Mesothelial cell of epicardium (in vitro differentiated cells): ENCODE results near the gene RAB3B. TPM values are rescaled to one million over a fixed set of nuclear protein-coding genes. Genes with fewer than 3 reads are reported as not detected.

Experiments
- DNase-seq, 2 experiments: peaks; one replicate each; pipeline ENCODE4 v3.0.0; 2021; ENCODE audit warnings: low spot score in 2 of 2; ENCODE audit not compliant: unreplicated experiment in 2 of 2
- H3K27ac Mint-ChIP-seq: 2 replicates; pipeline ENCODE4 v1.8.0; 2021; ENCODE audit warnings: mixed read lengths
- H3K27me3 Mint-ChIP-seq: 2 replicates; pipeline ENCODE4 v1.8.0; 2021; ENCODE audit warnings: low read depth, mixed read lengths
- H3K36me3 Mint-ChIP-seq: 2 replicates; pipeline ENCODE4 v1.8.0; 2021; ENCODE audit warnings: mixed read lengths
- H3K4me1 Mint-ChIP-seq: 2 replicates; pipeline ENCODE4 v1.8.0; 2021; ENCODE audit warnings: mixed read lengths
- H3K4me3 Mint-ChIP-seq: 2 replicates; pipeline ENCODE4 v1.8.0; 2021; ENCODE audit warnings: mild to moderate bottlenecking, moderate library complexity, mixed read lengths
- H3K9me3 Mint-ChIP-seq: 2 replicates; pipeline ENCODE4 v1.8.0; 2021; ENCODE audit warnings: mixed read lengths
- total RNA-seq: library from RNA; stranded (reverse); gene quantifications from 3 replicates; pipeline ENCODE4 v1.2.1, GENCODE V29; 2021
- TF ChIP-seq, protein P1 (sequence below): fragments of 200-600 bp; sonication (generic); IDR thresholded peaks from one replicate; pipeline ENCODE4 v1.5.0; 2021; ENCODE audit warnings: antibody characterized with exemption; ENCODE audit not compliant: unreplicated experiment

Gene RAB3B
- total RNA-seq, 1 donor from 2014 or later = 3.8 TPM

DNA sequence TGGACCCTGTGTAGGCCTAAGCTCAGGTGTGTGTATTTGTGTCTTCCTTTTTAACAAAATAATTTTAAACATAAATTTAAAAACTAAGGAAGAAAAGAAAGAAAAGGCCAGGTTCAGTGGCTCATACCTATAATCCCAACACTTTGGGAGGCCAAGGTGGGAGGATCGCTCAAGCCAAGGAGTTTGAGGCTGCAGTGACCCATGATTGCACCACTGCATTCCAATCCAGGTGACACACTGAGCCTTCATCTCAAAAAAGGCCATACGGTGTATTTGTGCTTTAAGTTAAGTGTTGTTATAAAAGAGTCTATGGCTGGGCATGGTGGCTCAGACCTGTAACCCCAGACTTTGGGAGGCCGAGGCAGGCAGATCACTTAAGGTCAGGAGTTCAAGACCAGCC lies 8.3 kb downstream of the RAB3B start:
- peaks cover 7% of the 10 kb centered on the region for H3K4me1 Mint-ChIP-seq
- TF ChIP-seq, protein P1, sequence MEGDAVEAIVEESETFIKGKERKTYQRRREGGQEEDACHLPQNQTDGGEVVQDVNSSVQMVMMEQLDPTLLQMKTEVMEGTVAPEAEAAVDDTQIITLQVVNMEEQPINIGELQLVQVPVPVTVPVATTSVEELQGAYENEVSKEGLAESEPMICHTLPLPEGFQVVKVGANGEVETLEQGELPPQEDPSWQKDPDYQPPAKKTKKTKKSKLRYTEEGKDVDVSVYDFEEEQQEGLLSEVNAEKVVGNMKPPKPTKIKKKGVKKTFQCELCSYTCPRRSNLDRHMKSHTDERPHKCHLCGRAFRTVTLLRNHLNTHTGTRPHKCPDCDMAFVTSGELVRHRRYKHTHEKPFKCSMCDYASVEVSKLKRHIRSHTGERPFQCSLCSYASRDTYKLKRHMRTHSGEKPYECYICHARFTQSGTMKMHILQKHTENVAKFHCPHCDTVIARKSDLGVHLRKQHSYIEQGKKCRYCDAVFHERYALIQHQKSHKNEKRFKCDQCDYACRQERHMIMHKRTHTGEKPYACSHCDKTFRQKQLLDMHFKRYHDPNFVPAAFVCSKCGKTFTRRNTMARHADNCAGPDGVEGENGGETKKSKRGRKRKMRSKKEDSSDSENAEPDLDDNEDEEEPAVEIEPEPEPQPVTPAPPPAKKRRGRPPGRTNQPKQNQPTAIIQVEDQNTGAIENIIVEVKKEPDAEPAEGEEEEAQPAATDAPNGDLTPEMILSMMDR = no peak
- H3K36me3 Mint-ChIP-seq = no peaks in the 10 kb centered on the region
- H3K27me3 Mint-ChIP-seq = no peaks in the 10 kb centered on the region
- H3K9me3 Mint-ChIP-seq = no peaks in the 10 kb centered on the region
- no peak overlapping the region for H3K27ac Mint-ChIP-seq
- DNase-seq = no peak
- H3K4me3 Mint-ChIP-seq = no peak overlapping the region

DNA sequence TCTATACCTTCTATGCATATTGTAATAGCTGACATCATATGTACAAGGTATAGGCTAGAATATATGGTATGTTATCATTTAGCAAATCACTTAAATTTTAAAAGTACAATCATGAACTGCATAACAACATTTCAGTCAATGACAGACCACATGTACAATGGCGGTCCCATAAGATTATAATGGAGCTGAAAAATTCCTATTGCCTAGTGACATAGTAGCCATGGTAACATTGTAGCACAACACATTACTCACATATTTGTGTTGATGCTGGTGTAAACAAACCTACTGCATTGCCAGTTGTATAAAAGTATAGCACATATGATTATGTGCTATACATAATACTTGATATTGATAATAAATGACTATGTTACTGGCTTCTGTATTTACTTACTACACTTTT lies 8.9 kb downstream of the RAB3B start:
- Mint-ChIP-seq H3K27me3 (no peaks in the 10 kb centered on the region), H3K36me3 (no peaks in the 10 kb centered on the region), H3K9me3 (no peaks in the 10 kb centered on the region), H3K4me3 (no peak overlapping the region), H3K4me1 (peaks cover 7% of the 10 kb centered on the region), H3K27ac (no peak overlapping the region)
- TF ChIP-seq, protein P1 = no peak
- DNase-seq = no peak

DNA sequence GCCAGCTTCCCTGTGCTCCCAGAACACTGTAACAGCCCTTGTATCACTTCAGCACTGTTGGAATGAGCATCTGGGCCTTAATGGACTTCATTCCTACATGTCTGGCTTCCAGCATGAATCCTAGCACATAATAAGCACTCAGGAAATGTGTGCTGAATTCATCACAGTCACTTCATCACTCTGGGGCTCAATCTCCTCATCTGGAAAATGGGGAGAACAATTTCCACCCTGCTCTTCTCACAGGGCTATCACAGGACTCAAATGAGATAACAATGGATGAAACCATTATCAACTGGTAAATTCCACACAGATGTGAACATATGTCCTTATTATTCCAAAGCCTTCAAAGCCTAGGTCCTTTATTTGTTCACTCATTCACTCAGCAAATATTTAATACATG lies 12.4 kb downstream of the RAB3B start:
- DNase-seq = no peak
- Mint-ChIP-seq H3K36me3 (no peaks in the 10 kb centered on the region), H3K4me1 (peaks cover 7% of the 10 kb centered on the region), H3K27ac (no peak overlapping the region), H3K27me3 (no peaks in the 10 kb centered on the region), H3K9me3 (no peaks in the 10 kb centered on the region), H3K4me3 (no peak overlapping the region)
- TF ChIP-seq, protein P1 = no peak

DNA sequence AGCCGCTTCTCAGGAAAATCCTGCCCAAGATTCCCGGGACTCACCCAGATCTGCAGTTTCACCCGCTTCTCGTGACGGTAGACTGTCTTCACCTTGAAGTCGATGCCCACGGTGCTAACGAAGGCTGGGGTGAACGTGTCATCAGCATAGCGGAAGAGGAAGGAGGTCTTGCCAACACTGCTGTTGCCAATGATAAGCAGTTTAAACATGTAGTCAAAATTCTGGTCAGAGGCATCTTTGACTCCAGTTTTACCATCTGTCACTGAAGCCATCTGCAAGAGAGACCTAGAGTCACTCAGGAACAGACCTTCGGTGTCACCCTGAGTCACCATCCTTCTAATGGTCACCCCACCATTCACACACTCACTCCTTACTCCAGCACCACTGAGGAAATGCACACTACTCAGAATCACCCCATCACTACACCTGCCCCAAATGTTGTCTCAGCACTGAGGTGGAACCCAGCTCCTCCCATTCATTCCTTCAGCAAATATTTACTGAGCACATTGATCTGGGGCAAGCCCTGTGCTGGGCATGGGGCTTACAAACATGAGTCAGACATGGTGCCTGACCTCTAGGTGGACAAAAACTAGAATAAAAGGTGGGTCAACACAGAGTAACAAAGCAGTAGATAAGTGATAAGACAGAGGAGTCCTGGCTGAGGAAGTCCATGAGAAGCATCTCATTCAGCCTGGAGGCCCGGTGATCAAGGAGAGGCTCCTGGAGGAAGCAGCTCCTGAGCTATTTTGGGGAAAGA lies 13.5 kb downstream of the RAB3B start:
- H3K4me3 Mint-ChIP-seq = no peak overlapping the region
- TF ChIP-seq, protein P1 = no peak
- no peaks in the 10 kb centered on the region for H3K27me3 Mint-ChIP-seq
- peaks cover 7% of the 10 kb centered on the region for H3K4me1 Mint-ChIP-seq
- H3K36me3 Mint-ChIP-seq = no peaks in the 10 kb centered on the region
- H3K9me3 Mint-ChIP-seq = no peaks in the 10 kb centered on the region
- DNase-seq = no peak
- no peak overlapping the region for H3K27ac Mint-ChIP-seq

DNA sequence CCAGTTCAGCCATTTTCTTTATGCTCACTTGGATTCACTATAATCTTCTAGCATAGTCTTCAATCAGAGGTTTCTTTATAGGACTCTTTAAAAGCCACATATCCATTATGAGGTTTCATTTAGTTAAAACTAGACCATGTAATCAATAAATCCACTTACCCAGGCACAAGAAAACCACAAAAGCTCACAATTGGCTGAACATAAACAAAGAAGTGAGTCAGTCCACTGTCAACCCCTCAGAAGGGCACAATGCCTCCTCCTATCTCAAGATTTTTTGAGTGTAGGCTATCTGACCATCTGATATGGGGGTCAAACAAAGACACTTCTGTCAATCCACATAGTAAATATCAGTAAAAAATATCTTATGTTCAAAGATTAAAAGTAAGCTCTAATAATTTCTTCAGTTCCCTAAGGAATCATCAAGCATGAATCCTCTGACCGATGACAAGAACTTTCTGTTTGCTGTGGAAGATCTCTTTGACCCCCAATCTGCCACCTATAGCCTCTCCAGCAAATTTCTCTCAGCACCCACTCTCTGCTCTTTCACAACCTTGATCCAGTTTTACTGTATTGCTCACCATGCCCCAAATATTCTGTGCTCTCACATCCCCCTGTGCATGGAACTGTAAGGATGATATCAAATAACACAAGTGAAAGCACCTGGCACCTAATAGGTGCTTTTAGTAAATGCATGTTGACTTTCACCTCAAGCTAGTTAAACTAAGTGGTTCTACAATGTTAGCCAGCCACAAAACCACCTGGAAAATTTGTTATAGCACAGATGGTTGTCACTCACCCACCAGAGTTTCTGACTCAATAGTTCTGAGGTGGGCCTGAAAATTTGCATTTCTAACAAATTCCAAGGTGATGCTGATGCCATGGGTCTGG lies 16.7 kb downstream of the RAB3B start:
- Mint-ChIP-seq H3K27ac (no peak overlapping the region), H3K36me3 (no peaks in the 10 kb centered on the region)

More for the DNA sequence above, 16.7 kb downstream of the RAB3B start:
- Mint-ChIP-seq H3K27me3 (no peaks in the 10 kb centered on the region), H3K4me3 (no peak overlapping the region), H3K9me3 (no peaks in the 10 kb centered on the region), H3K4me1 (peaks cover 6% of the 10 kb centered on the region)
- DNase-seq = no peak
- TF ChIP-seq, protein P1 = no peak
